ENCODE measurements around the gene BAX. TPM values are rescaled to one million over a fixed set of nuclear protein-coding genes. Genes with fewer than 3 reads are reported as not detected.

Gene BAX
- total and polyA plus RNA-seq, 2 of the 13 experiments (the other 11 are each of a cell fraction or from before 2014, with no cell fraction given): 139 to 176 TPM

DNA sequence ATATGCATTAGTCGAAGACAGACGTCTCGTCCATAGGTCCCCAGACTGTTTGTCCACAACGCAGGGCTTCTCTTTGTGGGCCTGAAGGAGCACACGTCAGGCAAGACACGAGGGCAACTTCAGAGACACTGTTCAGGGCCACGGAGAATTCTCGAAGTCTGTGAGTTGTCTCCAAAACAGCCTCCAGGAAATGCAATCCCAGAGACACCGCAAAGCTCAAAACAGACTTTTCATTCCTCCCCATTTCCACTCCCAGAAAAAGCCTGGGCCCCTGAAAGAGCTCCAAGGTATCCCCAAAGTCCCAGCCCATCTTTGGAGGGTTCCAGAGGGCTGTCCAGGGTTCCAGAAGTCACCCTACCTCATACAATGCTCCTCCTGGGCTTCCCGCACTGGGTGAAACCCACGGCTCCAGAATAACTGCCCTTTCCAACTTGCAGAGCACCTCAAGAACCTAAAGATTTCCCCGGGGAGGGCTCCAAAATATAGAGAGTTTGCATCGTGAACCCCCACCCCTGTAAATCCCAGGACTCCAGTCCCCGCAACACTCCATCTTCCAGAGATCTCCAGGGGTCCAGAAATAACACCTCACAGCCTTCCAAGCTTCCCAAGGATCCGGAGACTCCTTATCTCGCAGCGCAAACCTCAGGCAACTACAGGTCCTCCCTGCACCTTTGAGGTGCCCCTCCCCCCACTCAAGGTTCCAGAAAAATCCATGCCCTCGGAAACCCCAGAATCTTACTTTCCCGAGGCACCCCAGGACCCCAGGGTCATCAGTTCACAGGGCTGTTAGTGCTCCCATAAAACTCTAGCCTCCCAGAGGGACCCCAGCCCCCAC lies 9.7 kb downstream of the BAX start (continued):
- TF ChIP-seq, protein P1, sequence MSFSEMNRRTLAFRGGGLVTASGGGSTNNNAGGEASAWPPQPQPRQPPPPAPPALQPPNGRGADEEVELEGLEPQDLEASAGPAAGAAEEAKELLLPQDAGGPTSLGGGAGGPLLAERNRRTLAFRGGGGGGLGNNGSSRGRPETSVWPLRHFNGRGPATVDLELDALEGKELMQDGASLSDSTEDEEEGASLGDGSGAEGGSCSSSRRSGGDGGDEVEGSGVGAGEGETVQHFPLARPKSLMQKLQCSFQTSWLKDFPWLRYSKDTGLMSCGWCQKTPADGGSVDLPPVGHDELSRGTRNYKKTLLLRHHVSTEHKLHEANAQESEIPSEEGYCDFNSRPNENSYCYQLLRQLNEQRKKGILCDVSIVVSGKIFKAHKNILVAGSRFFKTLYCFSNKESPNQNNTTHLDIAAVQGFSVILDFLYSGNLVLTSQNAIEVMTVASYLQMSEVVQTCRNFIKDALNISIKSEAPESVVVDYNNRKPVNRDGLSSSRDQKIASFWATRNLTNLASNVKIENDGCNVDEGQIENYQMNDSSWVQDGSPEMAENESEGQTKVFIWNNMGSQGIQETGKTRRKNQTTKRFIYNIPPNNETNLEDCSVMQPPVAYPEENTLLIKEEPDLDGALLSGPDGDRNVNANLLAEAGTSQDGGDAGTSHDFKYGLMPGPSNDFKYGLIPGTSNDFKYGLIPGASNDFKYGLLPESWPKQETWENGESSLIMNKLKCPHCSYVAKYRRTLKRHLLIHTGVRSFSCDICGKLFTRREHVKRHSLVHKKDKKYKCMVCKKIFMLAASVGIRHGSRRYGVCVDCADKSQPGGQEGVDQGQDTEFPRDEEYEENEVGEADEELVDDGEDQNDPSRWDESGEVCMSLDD (CRISPR knock-in tag; IDR thresholded peaks at IDR 0.05; ENCODE audit: borderline replicate concordance): peak; percentile 80; the same call in 1 of the 2 replicates
- peak; percentile 57; the same call in 1 of the 2 replicates for TF ChIP-seq ZNF446 (CRISPR knock-in tag; IDR thresholded peaks at IDR 0.05)
- TF ChIP-seq ZNF225 (CRISPR knock-in tag; IDR thresholded peaks at IDR 0.05): peak; percentile 30; the same call in 1 of the 2 replicates
- TF ChIP-seq GATAD2A (CRISPR knock-in tag; IDR thresholded peaks at IDR 0.05): no peak; the same call in 1 of the 2 replicates
- TF ChIP-seq, protein P2, sequence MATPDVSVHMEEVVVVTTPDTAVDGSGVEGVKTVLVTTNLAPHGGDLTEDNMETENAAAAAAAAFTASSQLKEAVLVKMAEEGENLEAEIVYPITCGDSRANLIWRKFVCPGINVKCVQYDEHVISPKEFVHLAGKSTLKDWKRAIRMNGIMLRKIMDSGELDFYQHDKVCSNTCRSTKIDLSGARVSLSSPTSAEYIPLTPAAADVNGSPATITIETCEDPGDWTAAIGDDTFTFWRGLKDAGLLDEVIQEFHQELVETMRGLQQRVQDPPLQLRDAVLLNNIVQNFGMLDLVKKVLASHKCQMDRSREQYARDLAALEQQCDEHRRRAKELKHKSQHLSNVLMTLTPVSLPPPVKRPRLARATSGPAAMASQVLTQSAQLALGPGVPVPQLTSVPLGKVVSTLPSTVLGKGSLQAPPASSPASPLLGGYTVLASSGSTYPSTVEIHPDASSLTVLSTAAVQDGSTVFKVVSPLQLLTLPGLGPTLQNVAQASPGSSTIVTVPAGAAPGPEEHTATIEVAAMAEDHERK (CRISPR knock-in tag; IDR thresholded peaks at IDR 0.05; ENCODE audit: low read depth): no peak
- TF ChIP-seq, protein P3, sequence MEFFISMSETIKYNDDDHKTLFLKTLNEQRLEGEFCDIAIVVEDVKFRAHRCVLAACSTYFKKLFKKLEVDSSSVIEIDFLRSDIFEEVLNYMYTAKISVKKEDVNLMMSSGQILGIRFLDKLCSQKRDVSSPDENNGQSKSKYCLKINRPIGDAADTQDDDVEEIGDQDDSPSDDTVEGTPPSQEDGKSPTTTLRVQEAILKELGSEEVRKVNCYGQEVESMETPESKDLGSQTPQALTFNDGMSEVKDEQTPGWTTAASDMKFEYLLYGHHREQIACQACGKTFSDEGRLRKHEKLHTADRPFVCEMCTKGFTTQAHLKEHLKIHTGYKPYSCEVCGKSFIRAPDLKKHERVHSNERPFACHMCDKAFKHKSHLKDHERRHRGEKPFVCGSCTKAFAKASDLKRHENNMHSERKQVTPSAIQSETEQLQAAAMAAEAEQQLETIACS (CRISPR knock-in tag; IDR thresholded peaks at IDR 0.05): no peak
- TF ChIP-seq EP300 (IDR thresholded peaks at IDR 0.05; ENCODE audit: low read depth in 2 of 2, low read length in 2 of 2): no peak; a peak in 1 of 4 replicates
- TF ChIP-seq EP300 (CRISPR knock-in tag; IDR thresholded peaks at IDR 0.05; ENCODE audit: borderline replicate concordance): no peak
- no peak for TF ChIP-seq SNAPC2 (CRISPR knock-in tag; IDR thresholded peaks at IDR 0.05)
- TF ChIP-seq, protein P4, sequence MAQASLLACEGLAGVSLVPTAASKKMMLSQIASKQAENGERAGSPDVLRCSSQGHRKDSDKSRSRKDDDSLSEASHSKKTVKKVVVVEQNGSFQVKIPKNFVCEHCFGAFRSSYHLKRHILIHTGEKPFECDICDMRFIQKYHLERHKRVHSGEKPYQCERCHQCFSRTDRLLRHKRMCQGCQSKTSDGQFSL (CRISPR knock-in tag; IDR thresholded peaks at IDR 0.05): peak; percentile 33; the same call in 1 of the 2 replicates
- 0 out of 2 replicates have a peak, but pooled peaks have one; percentile 27 for TF ChIP-seq ZNF891 (CRISPR knock-in tag; IDR thresholded peaks at IDR 0.05)
- 0 out of 2 replicates have a peak, but pooled peaks have one; percentile 28 for TF ChIP-seq NFATC3 (CRISPR knock-in tag; IDR thresholded peaks at IDR 0.05)
- no peak for TF ChIP-seq ELF1 (CRISPR knock-in tag; IDR thresholded peaks at IDR 0.05)
- no peak for TF ChIP-seq ZNF136 (CRISPR knock-in tag; IDR thresholded peaks at IDR 0.05; ENCODE audit: low read depth)
- TF ChIP-seq CHD2 (IDR thresholded peaks at IDR 0.05; ENCODE audit: low read depth, low read length): 0 out of 2 replicates have a peak, but pooled peaks have one; percentile 3
- no peak for TF ChIP-seq ZNF331 (CRISPR knock-in tag; IDR thresholded peaks at IDR 0.05)
- peak; percentile 27 for TF ChIP-seq HNRNPH1 (optimal IDR thresholded peaks at IDR 0.05; ENCODE audit: low read depth, low read length)
- no peak for TF ChIP-seq ZNF614 (CRISPR knock-in tag; IDR thresholded peaks at IDR 0.05; ENCODE audit: borderline replicate concordance)
- TF ChIP-seq, protein P5, sequence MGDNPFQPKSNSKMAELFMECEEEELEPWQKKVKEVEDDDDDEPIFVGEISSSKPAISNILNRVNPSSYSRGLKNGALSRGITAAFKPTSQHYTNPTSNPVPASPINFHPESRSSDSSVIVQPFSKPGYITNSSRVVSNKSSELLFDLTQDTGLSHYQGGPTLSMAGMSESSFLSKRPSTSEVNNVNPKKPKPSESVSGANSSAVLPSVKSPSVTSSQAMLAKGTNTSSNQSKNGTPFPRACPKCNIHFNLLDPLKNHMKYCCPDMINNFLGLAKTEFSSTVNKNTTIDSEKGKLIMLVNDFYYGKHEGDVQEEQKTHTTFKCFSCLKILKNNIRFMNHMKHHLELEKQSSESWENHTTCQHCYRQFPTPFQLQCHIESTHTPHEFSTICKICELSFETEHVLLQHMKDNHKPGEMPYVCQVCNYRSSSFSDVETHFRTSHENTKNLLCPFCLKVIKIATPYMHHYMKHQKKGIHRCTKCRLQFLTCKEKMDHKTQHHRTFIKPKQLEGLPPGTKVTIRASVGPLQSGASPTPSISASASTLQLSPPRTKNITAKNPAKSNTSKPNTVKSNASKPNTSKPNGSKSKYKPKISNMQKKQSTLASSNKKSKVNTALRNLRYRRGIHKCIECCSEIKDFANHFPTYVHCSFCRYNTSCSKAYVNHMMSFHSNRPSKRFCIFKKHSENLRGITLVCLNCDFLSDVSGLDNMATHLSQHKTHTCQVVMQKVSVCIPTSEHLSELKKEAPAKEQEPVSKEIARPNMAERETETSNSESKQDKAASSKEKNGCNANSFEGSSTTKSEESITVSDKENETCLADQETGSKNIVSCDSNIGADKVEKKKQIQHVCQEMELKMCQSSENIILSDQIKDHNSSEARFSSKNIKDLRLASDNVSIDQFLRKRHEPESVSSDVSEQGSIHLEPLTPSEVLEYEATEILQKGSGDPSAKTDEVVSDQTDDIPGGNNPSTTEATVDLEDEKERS (CRISPR knock-in tag; IDR thresholded peaks at IDR 0.05): 0 out of 2 replicates have a peak, but pooled peaks have one; percentile 0
